Measurements from ENCODE around the gene HEXA.

Gene HEXA

GRCh38 chr15:72361176-72361575 is 14.6 kb downstream of the HEXA start:
- ATAC-seq (ENCODE audit: low read depth) = no peak
- Mint-ChIP-seq H3K9me3 (peaks cover 1% of the 10 kb centered on the region), H3K4me3 (no peak overlapping the region), H3K27me3 (no peaks in the 10 kb centered on the region), H3K36me3 (peaks cover 11% of the 10 kb centered on the region), H3K27ac (no peak overlapping the region), H3K4me1 (peaks cover 13% of the 10 kb centered on the region)
- DNase-seq (ENCODE audit: low spot score in 2 of 2) = no peak

GRCh38 chr15:72358650-72359171 is 17.1 kb downstream of the HEXA start:
- Mint-ChIP-seq H3K9me3 (no peaks in the 10 kb centered on the region), H3K27ac (peak overlapping the region; percentile 60), H3K36me3 (peaks cover 9% of the 10 kb centered on the region), H3K4me3 (no peak overlapping the region), H3K27me3 (no peaks in the 10 kb centered on the region), H3K4me1 (peaks cover 6% of the 10 kb centered on the region)
- ATAC-seq (ENCODE audit: low read depth) (peak; percentile 29), DNase-seq (ENCODE audit: low spot score in 2 of 2) (no peak)

DNA sequence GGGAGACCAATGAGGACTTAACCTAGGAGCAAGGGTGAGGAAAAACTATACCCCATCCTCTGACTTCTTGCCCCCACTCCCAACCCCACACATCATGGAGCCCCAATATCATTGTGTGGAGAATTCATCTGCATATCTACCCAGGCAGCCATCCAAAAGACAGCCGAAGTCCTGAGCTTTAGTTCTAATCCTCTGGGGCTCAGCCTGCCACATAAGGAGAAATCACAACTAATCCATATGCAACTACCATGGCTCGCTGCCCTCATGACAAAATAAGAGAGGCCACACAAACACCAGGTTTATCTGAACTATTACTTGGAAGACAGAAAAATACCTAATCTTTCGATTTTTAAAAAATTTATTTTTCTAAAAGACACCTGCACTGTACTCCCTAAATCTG is 17.7 kb downstream of the HEXA start:
- H3K27me3 Mint-ChIP-seq = no peaks in the 10 kb centered on the region
- peaks cover 6% of the 10 kb centered on the region for H3K4me1 Mint-ChIP-seq
- ATAC-seq (ENCODE audit: low read depth) (no peak), DNase-seq (ENCODE audit: low spot score in 2 of 2) (no peak)
- no peak overlapping the region for H3K4me3 Mint-ChIP-seq
- H3K36me3 Mint-ChIP-seq = peaks cover 15% of the 10 kb centered on the region
- H3K27ac Mint-ChIP-seq = peak overlapping the region; percentile 60
- H3K9me3 Mint-ChIP-seq = no peaks in the 10 kb centered on the region

DNA sequence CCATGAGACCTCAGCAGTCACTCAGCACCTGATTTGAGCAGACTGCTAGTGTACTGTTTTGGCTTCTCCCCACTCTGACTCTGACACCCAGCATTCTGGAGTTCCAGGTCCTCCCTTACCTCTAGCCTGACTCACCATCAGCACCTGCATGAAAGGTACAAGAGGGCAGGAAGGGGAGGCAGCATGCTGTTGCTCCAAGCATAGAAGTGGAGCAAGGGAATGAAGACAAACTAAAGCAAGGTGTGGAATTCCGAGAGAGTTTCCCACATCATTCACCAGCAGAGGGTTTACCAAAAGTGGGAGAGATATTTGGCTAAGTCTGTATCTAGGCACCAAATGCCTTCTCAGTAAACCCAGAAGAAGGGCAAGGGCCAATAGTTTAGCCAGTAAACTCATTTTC is 21.3 kb downstream of the HEXA start:
- Mint-ChIP-seq H3K4me3 (no peak overlapping the region), H3K36me3 (peaks cover 24% of the 10 kb centered on the region), H3K27ac (no peak overlapping the region), H3K27me3 (no peaks in the 10 kb centered on the region), H3K9me3 (no peaks in the 10 kb centered on the region), H3K4me1 (peaks cover 6% of the 10 kb centered on the region)
- DNase-seq (ENCODE audit: low spot score in 2 of 2) (no peak), ATAC-seq (ENCODE audit: low read depth) (no peak)

DNA sequence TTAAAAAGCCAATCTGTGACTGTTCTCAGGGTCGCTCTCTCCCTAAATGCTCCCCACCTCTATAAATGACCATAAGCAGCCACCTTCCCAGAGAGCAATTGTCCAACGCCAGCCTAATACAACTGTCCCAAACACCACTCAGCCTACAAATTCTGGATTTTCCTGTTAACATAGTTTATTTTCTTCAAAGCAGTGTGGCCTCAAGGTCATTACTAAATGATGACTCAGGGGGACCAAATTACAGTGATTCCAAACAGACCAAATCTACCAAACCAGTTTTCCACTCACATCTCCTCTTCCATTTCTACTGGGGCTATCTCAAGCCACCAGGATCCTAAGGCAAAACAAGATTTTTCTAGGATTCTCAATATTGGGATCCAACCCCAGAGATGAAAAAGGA is 22.5 kb downstream of the HEXA start:
- no peaks in the 10 kb centered on the region for H3K9me3 Mint-ChIP-seq
- peaks cover 34% of the 10 kb centered on the region for H3K36me3 Mint-ChIP-seq
- no peak for ATAC-seq (ENCODE audit: low read depth)

GRCh38 chr15:72345806-72346205 is 30.0 kb downstream of the HEXA start:
- no peaks in the 10 kb centered on the region for H3K9me3 Mint-ChIP-seq
- no peaks in the 10 kb centered on the region for H3K4me1 Mint-ChIP-seq
- H3K4me3 Mint-ChIP-seq = no peak overlapping the region
- H3K27me3 Mint-ChIP-seq = no peaks in the 10 kb centered on the region
- no peak for ATAC-seq (ENCODE audit: low read depth)
- no peak for DNase-seq (ENCODE audit: low spot score in 2 of 2)
- peaks cover 33% of the 10 kb centered on the region for H3K36me3 Mint-ChIP-seq
- H3K27ac Mint-ChIP-seq = no peak overlapping the region

More for the DNA sequence above, 22.5 kb downstream of the HEXA start:
- DNase-seq (ENCODE audit: low spot score in 2 of 2) = no peak
- H3K27ac Mint-ChIP-seq = no peak overlapping the region
- no peaks in the 10 kb centered on the region for H3K27me3 Mint-ChIP-seq
- H3K4me1 Mint-ChIP-seq = no peaks in the 10 kb centered on the region
- H3K4me3 Mint-ChIP-seq = no peak overlapping the region

DNA sequence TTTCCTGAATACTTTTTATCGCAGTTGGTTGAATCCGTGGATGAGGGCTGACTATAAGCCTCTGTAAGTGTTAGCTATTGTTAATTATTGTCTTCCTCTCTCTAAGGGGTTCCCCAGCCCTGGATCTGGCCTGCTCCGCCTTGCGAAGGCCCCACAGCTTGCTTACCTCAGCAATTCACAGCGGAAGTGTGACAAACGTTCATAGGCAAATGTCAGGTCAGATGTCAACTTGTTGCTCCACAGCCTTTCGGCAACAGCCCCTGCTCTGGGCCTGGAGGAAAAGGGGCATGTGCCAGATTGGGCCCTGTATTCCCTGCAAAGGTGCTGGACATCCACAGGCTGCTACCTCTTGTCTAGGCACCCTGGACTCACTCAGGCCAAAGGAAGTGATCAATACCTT is 30.5 kb downstream of the HEXA start:
- no peak for ATAC-seq (ENCODE audit: low read depth)
- Mint-ChIP-seq H3K4me3 (no peak overlapping the region), H3K9me3 (no peaks in the 10 kb centered on the region), H3K27me3 (no peaks in the 10 kb centered on the region), H3K36me3 (peaks cover 33% of the 10 kb centered on the region), H3K27ac (no peak overlapping the region), H3K4me1 (no peaks in the 10 kb centered on the region)
- DNase-seq (ENCODE audit: low spot score in 2 of 2) = no peak

- no peak for DNase-seq (ENCODE audit: low spot score in 2 of 2)
- H3K27ac Mint-ChIP-seq = no peak overlapping the region
- H3K4me1 Mint-ChIP-seq = no peaks in the 10 kb centered on the region
- H3K36me3 Mint-ChIP-seq = peaks cover 36% of the 10 kb centered on the region
- H3K27me3 Mint-ChIP-seq = no peaks in the 10 kb centered on the region
- no peak overlapping the region for H3K4me3 Mint-ChIP-seq
- no peak for ATAC-seq (ENCODE audit: low read depth)
- H3K9me3 Mint-ChIP-seq = no peaks in the 10 kb centered on the region
Measured at GRCh38 chr15:72344602-72345001, 31.2 kb downstream of the HEXA start.

- H3K9me3 Mint-ChIP-seq = no peaks in the 10 kb centered on the region
- ATAC-seq (ENCODE audit: low read depth) (peak; percentile 75), DNase-seq (ENCODE audit: low spot score in 2 of 2) (peak; percentile 23 to 24)
- no peak overlapping the region for H3K27ac Mint-ChIP-seq
- no peak overlapping the region for H3K4me3 Mint-ChIP-seq
- no peaks in the 10 kb centered on the region for H3K27me3 Mint-ChIP-seq
- H3K4me1 Mint-ChIP-seq = no peaks in the 10 kb centered on the region
- H3K36me3 Mint-ChIP-seq = peaks cover 37% of the 10 kb centered on the region
Measured at GRCh38 chr15:72342385-72342784, 33.4 kb downstream of the HEXA start.

DNA sequence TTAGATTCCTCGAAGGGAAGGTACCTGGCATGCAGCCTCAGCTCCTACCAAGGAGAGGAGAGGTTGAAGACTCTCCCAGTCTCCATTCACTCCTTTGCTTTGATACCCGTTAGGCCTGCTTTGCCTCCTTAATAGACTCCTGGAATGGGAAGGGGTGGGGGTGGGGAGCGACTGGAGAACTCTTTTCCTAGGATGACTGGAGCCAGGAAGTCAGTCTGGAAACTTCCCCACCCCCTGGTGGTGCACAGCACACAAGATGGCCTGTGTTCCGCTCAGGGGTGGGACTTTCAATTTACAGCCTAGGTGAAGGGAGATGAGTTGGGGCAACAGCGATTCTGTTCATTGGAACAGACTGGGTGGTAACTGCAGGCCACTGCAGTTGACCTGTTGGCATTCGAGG is 34.5 kb downstream of the HEXA start:
- no peak overlapping the region for H3K4me3 Mint-ChIP-seq
- H3K4me1 Mint-ChIP-seq = no peaks in the 10 kb centered on the region
- peaks cover 34% of the 10 kb centered on the region for H3K36me3 Mint-ChIP-seq
- no peak overlapping the region for H3K27ac Mint-ChIP-seq
- no peak for DNase-seq (ENCODE audit: low spot score in 2 of 2)
- no peaks in the 10 kb centered on the region for H3K9me3 Mint-ChIP-seq
- ATAC-seq (ENCODE audit: low read depth) = no peak
- H3K27me3 Mint-ChIP-seq = no peaks in the 10 kb centered on the region

- DNase-seq (ENCODE audit: low spot score in 2 of 2) (no peak), ATAC-seq (ENCODE audit: low read depth) (no peak)
- no peaks in the 10 kb centered on the region for H3K4me1 Mint-ChIP-seq
- no peak overlapping the region for H3K4me3 Mint-ChIP-seq
- no peak overlapping the region for H3K27ac Mint-ChIP-seq
- H3K9me3 Mint-ChIP-seq = no peaks in the 10 kb centered on the region
- no peaks in the 10 kb centered on the region for H3K27me3 Mint-ChIP-seq
- peaks cover 28% of the 10 kb centered on the region for H3K36me3 Mint-ChIP-seq
Measured at GRCh38 chr15:72340366-72340765, 35.4 kb downstream of the HEXA start.

DNA sequence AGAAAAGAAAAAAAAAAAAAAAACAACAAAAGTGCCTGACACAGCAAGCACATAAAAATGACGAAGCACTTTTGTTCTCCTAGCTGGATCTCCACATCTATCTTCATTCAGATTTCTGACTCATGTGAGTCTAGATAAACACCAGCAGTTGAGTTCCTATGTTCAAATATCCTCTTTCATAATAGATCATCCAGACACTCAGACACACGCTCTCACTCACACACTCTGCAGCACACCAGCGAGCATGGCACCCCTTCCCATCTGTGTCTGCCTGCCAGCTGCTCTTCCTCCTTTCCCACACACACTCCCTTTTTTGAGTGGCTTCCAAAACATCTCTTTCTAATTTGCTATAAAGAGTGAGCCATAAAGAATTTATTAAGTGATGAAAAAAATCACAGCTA is 36.0 kb downstream of the HEXA start:
- Mint-ChIP-seq H3K36me3 (peaks cover 28% of the 10 kb centered on the region), H3K4me3 (no peak overlapping the region), H3K27ac (no peak overlapping the region), H3K27me3 (no peaks in the 10 kb centered on the region), H3K4me1 (no peaks in the 10 kb centered on the region), H3K9me3 (no peaks in the 10 kb centered on the region)
- DNase-seq (ENCODE audit: low spot score in 2 of 2) = no peak
- ATAC-seq (ENCODE audit: low read depth) = no peak

DNA sequence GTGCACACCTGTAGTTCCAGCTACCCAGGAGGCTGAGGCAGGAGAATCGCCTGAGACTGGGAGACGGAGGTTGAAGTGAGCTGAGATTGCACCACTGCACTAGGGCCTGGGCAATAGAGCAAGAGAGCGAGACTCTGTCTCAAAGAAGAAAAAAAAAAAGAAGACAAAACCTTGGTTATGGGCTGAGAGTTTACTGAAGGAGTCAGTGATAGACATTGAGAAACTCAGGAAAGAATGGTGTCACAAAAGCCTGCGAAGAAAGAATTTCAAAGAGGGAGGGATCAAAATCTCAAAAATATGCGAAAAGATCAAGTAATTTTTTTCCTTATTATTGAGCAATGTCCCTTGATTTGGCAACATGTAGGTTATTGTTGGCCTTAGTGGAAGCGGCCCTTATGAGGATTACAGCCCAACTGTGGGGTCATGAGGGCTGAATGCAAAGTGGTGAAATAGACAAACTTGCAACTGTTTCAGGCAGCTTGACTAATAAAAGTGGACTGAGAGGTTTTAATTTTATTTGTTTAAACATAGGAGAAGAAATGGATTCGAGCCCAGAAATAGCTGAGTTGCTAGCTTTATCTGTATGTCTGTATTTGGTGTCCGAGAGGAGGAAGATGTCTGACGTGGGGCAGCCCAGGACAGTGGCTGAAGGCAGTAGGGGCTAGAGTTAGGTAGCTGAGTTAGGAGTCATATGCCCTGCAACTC is 37.0 kb downstream of the HEXA start:
- H3K27ac Mint-ChIP-seq = no peak overlapping the region
- no peak for DNase-seq (ENCODE audit: low spot score in 2 of 2)
- no peak overlapping the region for H3K4me3 Mint-ChIP-seq
- H3K36me3 Mint-ChIP-seq = peaks cover 30% of the 10 kb centered on the region
- no peaks in the 10 kb centered on the region for H3K9me3 Mint-ChIP-seq
- no peak for ATAC-seq (ENCODE audit: low read depth)
- no peaks in the 10 kb centered on the region for H3K4me1 Mint-ChIP-seq
- H3K27me3 Mint-ChIP-seq = no peaks in the 10 kb centered on the region

- no peak overlapping the region for H3K27ac Mint-ChIP-seq
Measured at GRCh38 chr15:72338148-72338547, 37.7 kb downstream of the HEXA start.

GRCh38 chr15:72334842-72335241 is 41.0 kb downstream of the HEXA start:
- peaks cover 34% of the 10 kb centered on the region for H3K36me3 Mint-ChIP-seq
- H3K4me3 Mint-ChIP-seq = no peak overlapping the region
- DNase-seq (ENCODE audit: low spot score in 2 of 2) (no peak), ATAC-seq (ENCODE audit: low read depth) (no peak)
- no peaks in the 10 kb centered on the region for H3K27me3 Mint-ChIP-seq
- H3K9me3 Mint-ChIP-seq = no peaks in the 10 kb centered on the region
- H3K27ac Mint-ChIP-seq = no peak overlapping the region
- H3K4me1 Mint-ChIP-seq = no peaks in the 10 kb centered on the region

More at GRCh38 chr15:72338148-72338547, 37.7 kb downstream of the HEXA start:
- DNase-seq (ENCODE audit: low spot score in 2 of 2) = no peak
- Mint-ChIP-seq H3K4me1 (no peaks in the 10 kb centered on the region), H3K4me3 (no peak overlapping the region), H3K9me3 (no peaks in the 10 kb centered on the region), H3K27me3 (no peaks in the 10 kb centered on the region), H3K36me3 (peaks cover 34% of the 10 kb centered on the region)
- no peak for ATAC-seq (ENCODE audit: low read depth)
